GM10847 (cell line): ENCODE measurements around the gene PRUNE2.

Experiments
- POLR2A ChIP-seq: IDR thresholded peaks from 2 replicates; pipeline ENCODE4 v1.6.1; 2011; ENCODE audit not compliant: insufficient read length; ENCODE audit errors: extremely low read depth

The PRUNE2 gene

GRCh38 chr9:76905791-76906646 lies at the start of gene PRUNE2:
Gene PRUNE2 (minus strand): TSS chr9:76906114. CDS start chr9:76905963, 151 bp downstream.
- no peak for TF ChIP-seq POLR2A

GRCh38 chr9:76949865-76950264 lies 44.0 kb upstream of the PRUNE2 start:
- no peak for TF ChIP-seq POLR2A

GRCh38 chr9:76944011-76944410 lies 38.1 kb upstream of the PRUNE2 start:
- TF ChIP-seq POLR2A: no peak

GRCh38 chr9:76943054-76943453 lies 37.1 kb upstream of the PRUNE2 start:
- TF ChIP-seq POLR2A: no peak

GRCh38 chr9:76932757-76933156 lies 26.8 kb upstream of the PRUNE2 start:
- no peak for TF ChIP-seq POLR2A

GRCh38 chr9:76932265-76932664 lies 26.4 kb upstream of the PRUNE2 start:
- no peak for TF ChIP-seq POLR2A

- TF ChIP-seq POLR2A: no peak
Measured at GRCh38 chr9:76927540-76928240, 21.8 kb upstream of the PRUNE2 start.

- TF ChIP-seq POLR2A: no peak
Measured at GRCh38 chr9:76926846-76927245, 20.9 kb upstream of the PRUNE2 start.

- no peak for TF ChIP-seq POLR2A
Measured at GRCh38 chr9:76926324-76926741, 20.4 kb upstream of the PRUNE2 start.

- no peak for TF ChIP-seq POLR2A
Measured at GRCh38 chr9:76921165-76921564, 15.3 kb upstream of the PRUNE2 start.

- TF ChIP-seq POLR2A: no peak
Measured at GRCh38 chr9:76917299-76917698, 11.4 kb upstream of the PRUNE2 start.

- TF ChIP-seq POLR2A: no peak
Measured at GRCh38 chr9:76916231-76916630, 10.3 kb upstream of the PRUNE2 start.

- TF ChIP-seq POLR2A: no peak
Measured at GRCh38 chr9:76913467-76913866, 7.6 kb upstream of the PRUNE2 start.

GRCh38 chr9:76912636-76913275 lies 6.8 kb upstream of the PRUNE2 start:
- no peak for TF ChIP-seq POLR2A

- TF ChIP-seq POLR2A: no peak
Measured at GRCh38 chr9:76911971-76912370, 6.1 kb upstream of the PRUNE2 start.

- no peak for TF ChIP-seq POLR2A
Measured at GRCh38 chr9:76910861-76911260, 4.9 kb upstream of the PRUNE2 start.

- no peak for TF ChIP-seq POLR2A
Measured at GRCh38 chr9:76906647-76906975, 697 bp upstream of the PRUNE2 start.
